NOMO-1 (cell line): ENCODE results near the gene ADAMTS18.

Experiments
- DNase-seq, 2 experiments: peaks; one replicate each; lab custom pipeline; 2025; ENCODE audit not compliant: unreplicated experiment in 2 of 2; lab: John Stamatoyannopoulos, UW

ADAMTS18 gene

DNA sequence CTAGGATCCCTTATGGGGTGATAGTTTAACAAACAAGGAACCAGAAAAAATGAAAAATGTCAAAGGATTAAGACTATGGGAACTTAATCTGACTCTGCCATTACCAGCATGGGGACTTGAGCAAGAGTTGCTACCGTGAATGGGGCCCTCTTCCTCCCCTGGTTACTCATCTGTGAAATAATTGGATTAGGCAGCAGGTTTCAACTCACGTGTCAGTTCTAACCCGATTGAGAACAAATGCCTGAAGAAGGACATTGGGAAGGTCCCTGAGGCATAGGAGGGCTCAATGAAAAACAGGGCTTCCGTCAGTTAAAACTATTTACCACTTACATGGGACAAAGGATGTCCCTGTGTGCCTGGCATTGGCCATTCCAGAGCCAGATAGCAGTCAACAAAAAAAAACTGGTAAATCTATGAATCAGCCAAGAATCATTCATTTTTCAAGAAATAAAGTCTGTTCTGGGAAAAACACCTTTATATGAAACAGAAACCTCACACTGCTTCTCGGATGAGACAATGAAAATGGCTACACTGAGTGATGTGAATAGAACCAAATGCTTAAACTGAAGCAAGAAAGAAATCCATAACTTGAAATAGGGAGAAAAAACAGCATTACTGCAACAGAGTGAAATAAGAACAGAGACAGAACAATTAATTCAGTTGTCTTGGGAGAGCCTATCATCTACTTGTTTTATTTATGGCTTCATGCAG is 104.3 kb downstream of the ADAMTS18 start:
- peak in 1 of 2 experiments; percentile 4 for DNase-seq

DNA sequence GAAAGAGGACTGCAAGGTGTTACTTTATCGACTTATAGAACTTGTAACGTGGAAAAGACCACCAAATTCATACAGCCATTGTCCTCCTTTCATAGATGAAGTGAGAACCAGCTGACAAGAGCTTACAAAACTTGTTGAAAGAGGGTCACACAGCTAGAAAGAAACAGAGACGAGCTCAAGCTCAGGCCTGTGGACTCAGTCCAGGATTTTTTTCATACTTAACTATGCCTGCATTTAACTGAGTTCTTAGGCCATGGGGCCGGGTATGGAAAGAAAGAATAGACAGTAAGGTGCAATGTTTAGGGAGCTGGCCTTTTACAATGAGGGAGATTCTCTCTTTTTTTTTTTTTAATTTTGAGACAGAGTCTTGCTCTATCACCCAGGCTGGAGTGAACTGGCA is 106.1 kb downstream of the ADAMTS18 start:
- DNase-seq, result no peak

- DNase-seq, result no peak
These were observed 106.6 kb downstream of the ADAMTS18 start for GRCh38 chr16:77328274-77328673.

DNA sequence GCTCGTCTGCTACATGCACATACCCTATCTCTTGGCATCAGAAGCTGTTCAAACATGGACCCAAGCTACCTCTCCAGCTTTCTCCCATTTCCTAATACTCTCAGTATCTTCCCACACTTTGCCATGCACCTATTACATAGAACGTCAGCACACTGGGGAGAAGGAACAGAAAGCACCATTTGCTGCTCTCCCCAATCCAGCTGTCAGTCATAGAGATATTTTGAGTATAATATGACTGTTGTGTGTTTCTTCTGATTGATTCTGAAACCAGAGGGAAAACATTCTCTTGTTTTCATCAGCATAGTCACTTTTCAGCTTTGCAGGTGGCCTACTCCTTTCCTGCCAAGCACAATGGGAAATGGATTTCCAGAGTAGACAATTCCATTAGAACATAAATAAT is 107.1 kb downstream of the ADAMTS18 start:
- no peak for DNase-seq

DNA sequence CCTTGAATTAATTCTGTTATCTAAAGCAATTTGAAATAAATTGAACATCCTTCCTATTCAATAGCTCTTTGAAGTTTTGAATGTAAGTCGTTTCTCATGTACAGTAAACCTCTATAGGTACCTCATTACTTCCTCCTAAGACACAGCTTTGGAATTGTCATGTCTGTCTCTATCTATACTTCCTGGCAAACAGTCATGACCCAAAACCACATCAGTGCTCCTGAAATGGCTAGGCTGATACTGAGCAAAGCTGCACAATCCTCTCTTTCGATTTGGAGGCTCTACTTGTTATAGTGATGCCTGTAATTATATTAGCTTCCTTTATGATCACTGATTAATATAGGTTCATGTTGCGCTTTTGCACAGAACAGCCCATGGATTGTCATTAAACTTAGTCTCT is 110.1 kb downstream of the ADAMTS18 start:
- no peak for DNase-seq

- DNase-seq, result no peak
These were observed 111.1 kb downstream of the ADAMTS18 start for GRCh38 chr16:77323695-77324094.

DNA sequence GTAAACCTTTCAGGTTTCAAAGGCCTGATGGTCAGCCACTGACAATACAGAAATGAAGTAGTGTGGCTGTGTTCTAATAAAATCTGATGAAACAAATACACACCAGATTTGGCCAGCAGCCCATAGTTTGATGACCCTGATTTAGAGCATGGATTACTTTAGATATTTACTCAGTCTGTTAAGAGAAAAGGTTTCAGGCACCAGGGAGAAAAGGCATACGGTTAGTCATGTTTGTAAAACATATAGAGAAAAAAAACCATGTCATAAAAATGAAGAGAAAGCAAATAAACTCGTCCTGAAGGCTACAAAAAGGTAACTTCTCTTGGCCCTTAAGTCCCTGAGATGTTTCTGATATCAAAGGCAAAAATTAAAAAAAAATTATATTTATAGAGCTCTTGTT is 112.1 kb downstream of the ADAMTS18 start:
- DNase-seq, result no peak

- DNase-seq, result no peak
These were observed 117.8 kb downstream of the ADAMTS18 start for GRCh38 chr16:77317059-77317458.

DNA sequence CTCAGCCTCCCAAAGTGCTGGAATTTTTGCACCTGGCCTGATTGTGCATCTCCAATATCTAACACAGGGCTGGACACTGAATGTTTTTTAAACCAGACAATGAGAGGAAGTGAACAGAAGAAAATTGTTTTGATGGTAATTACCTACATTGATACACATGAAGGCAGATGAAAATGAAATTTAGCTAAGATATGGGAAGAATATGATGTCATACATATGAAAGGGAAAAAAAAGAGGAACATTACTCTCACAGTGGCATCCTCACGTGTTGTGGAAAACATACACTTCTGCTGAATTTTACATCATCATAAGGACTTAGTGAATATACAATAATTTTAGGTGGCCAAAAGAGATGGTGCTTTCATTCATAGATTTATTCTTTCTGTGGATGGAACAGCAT is 124.0 kb downstream of the ADAMTS18 start:
- DNase-seq, result no peak

GRCh38 chr16:77308163-77308561 is 126.7 kb downstream of the ADAMTS18 start:
- DNase-seq, result no peak

DNA sequence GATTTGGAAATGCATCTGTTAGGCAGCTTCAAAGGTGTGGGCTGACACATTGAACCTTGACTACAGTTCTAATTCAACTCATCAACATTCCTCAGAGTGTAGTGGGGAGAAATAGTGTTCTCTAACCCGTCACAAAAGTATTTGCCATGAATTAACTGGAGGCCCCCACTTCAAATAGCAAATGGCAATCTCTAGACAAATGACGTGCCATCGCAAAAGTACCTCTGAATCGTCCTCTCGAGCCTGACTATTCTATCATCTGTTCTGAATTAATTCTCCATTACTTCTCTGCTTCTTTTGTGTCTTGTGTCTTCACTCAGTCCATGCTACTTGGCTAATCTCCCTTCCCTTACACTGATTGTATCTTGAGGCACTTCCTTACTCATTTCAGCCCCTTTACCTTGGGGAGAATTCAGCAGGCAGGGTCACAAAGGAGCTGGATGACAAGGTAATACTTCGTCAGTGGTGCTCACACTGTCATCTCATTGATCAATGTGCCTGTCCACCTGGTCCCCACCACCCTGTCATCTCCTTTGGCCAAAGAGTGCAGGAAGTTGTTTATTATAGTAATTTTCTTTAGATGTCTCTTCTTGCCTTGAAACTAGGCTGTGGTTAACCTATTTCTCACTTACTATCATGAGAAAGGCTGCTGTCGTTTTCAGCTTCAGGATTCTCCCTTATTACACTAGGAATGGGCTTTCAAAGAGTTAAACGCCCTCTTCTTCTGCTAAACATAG is 127.2 kb downstream of the ADAMTS18 start:
- no peak for DNase-seq

- DNase-seq, result no peak
These were observed 128.8 kb downstream of the ADAMTS18 start for GRCh38 chr16:77306075-77306474.

- no peak for DNase-seq
These were observed 130.0 kb downstream of the ADAMTS18 start for GRCh38 chr16:77304877-77305276.

GRCh38 chr16:77304134-77304533 is 130.7 kb downstream of the ADAMTS18 start:
- no peak for DNase-seq

- DNase-seq, result no peak
These were observed 132.2 kb downstream of the ADAMTS18 start for GRCh38 chr16:77302674-77303073.

DNA sequence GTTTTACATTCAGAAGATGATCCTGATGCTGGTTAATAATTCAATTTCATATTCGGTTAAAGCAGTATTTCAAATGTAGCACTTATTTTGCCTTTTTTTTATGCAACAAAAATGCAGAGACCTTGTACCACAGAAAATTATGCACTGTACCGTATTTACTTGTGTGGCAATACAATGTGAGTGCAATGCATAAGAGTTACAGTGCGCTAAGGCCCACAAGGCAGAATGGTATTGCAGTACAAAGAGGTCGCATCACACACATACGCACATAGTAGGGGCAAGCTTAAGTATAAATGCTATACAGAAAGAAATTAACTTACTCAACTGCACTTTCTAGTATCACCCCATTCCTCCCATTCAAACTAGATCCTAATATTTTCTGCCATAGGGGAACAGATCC is 132.6 kb downstream of the ADAMTS18 start:
- no peak for DNase-seq

- no peak for DNase-seq
These were observed 134.6 kb downstream of the ADAMTS18 start for GRCh38 chr16:77300256-77300655.

DNA sequence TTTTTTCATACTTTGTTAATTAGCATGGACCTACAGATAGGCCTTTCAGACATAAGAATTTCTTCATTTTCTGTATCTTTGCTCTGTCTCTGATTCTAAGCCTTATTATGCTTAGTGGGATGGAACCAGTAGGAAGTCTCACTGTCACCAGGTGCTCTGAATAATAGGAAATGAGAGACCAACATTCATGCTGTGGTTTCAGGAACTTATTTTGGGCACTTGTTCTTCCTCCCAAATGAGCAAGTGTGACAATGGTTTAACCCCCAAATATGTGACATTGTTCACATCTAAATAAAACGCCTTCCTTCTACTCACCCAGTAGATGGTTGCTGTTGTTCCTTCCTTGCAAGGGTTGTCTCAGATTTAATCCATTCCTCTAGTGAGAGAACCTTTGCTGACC is 135.4 kb downstream of the ADAMTS18 start:
- DNase-seq, result no peak

- DNase-seq, result peak; percentile 34 to 52
These were observed 136.1 kb downstream of the ADAMTS18 start for GRCh38 chr16:77298418-77299360.

GRCh38 chr16:77297996-77298395 is 136.8 kb downstream of the ADAMTS18 start:
- DNase-seq, result no peak

DNA sequence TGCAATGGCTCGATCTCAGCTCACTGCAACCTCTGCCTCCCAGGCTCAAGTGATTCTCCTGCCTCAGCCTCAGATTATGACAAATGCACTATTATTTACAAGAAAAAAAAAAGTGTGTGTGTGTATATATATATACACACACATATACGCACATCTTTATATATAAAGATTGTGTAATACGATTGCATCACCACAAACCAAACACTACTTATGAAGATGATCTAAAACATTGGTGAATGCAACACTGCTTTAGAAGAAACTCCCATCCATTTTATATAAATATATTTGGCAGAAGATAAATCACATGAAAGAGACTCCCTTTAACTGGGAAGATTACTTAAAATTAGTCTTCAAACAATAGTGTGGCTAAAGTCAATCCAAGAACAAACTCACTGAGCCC is 138.9 kb downstream of the ADAMTS18 start:
- no peak for DNase-seq
